ENCODE results near the gene ROBO3. TPM values are rescaled to one million over a fixed set of nuclear protein-coding genes. Genes with fewer than 3 reads are reported as not detected.

The ROBO3 gene
- total RNA-seq, 4 donors from 2014 or later = 5.0 to 10.8 (median 8.5) TPM

GRCh38 chr11:124876818-124877630 is 11.8 kb downstream of the ROBO3 start:
- peaks cover 18 to 30% (median 27%) of the 10 kb centered on the region in 4 donors for H3K4me1 ChIP-seq
- WGBS = 26% methylated on average over 29 of the region's 30 CpGs
- H3K27me3 ChIP-seq = peaks cover 0 to 30% (median 2%) of the 10 kb centered on the region in 4 donors
- peak overlapping the region; percentile 58 to 83 (median 72) for H3K4me3 ChIP-seq
- no peak for DNase-seq (ENCODE audit: extremely low spot score)
- intact Hi-C loops (cut with DNase I) = loop anchor here (5.0 kb wide), 1 partner anchor 75 kb away; the partner anchor contains the start of gene CCDC15
- TF ChIP-seq EP300 (IDR thresholded peaks at IDR 0.05) (no peak), POLR2A (IDR thresholded peaks at IDR 0.05; ENCODE audit: low read depth) (no peak), CTCF (IDR thresholded peaks at IDR 0.05) (no peak), POLR2AphosphoS5 (IDR thresholded peaks at IDR 0.05) (no peak)
- H3K36me3 ChIP-seq = no peaks in the 10 kb centered on the region
- peak overlapping the region; percentile 86 to 92 (median 90) for H3K27ac ChIP-seq (replicated peaks in 1 of 4)
- no peaks in the 10 kb centered on the region for H3K9me3 ChIP-seq

GRCh38 chr11:124877631-124877909 is 12.3 kb downstream of the ROBO3 start:
- H3K4me3 ChIP-seq = peak overlapping the region; percentile 58 to 83 (median 72)

GRCh38 chr11:124877910-124878758 is 12.9 kb downstream of the ROBO3 start:
- peak overlapping the region in 2 of 4 donors; percentile 92 for H3K27ac ChIP-seq (replicated peaks in 1 of 4)

More at GRCh38 chr11:124877631-124877909, 12.3 kb downstream of the ROBO3 start:
- DNase-seq (ENCODE audit: extremely low spot score) = no peak
- no peak for TF ChIP-seq POLR2AphosphoS5 (IDR thresholded peaks at IDR 0.05)
- TF ChIP-seq EP300 (IDR thresholded peaks at IDR 0.05) = no peak
- no peak for TF ChIP-seq POLR2A (IDR thresholded peaks at IDR 0.05; ENCODE audit: low read depth)
- no peak for TF ChIP-seq CTCF (IDR thresholded peaks at IDR 0.05)
- H3K27ac ChIP-seq (replicated peaks in 1 of 4) = peak overlapping the region; percentile 86 to 92 (median 90)
- intact Hi-C loops (cut with DNase I) = loop anchor here (5.0 kb wide), 1 partner anchor 75 kb away; the partner anchor contains the start of gene CCDC15
- 49% methylated on average over 10 of the region's 10 CpGs for WGBS
- no peaks in the 10 kb centered on the region for H3K9me3 ChIP-seq
- peaks cover 0 to 25% (median 0%) of the 10 kb centered on the region in 4 donors for H3K27me3 ChIP-seq
- peaks cover 21 to 34% (median 28%) of the 10 kb centered on the region in 4 donors for H3K4me1 ChIP-seq
- H3K36me3 ChIP-seq = no peaks in the 10 kb centered on the region

More at GRCh38 chr11:124877910-124878758, 12.9 kb downstream of the ROBO3 start:
- Histone ChIP-seq H3K9me3 (no peaks in the 10 kb centered on the region), H3K4me3 (peak overlapping the region in 2 of 4 donors; percentile 73 to 83), H3K4me1 (peaks cover 27 to 40% (median 30%) of the 10 kb centered on the region in 4 donors), H3K27me3 (peaks cover 0 to 19% (median 0%) of the 10 kb centered on the region in 4 donors), H3K36me3 (no peaks in the 10 kb centered on the region)
- no peak for DNase-seq (ENCODE audit: extremely low spot score)
- no peak for TF ChIP-seq POLR2AphosphoS5 (IDR thresholded peaks at IDR 0.05)
- no peak for TF ChIP-seq CTCF (IDR thresholded peaks at IDR 0.05)
- no peak for TF ChIP-seq POLR2A (IDR thresholded peaks at IDR 0.05; ENCODE audit: low read depth)
- no peak for TF ChIP-seq EP300 (IDR thresholded peaks at IDR 0.05)
- whole genome bisulfite sequencing = 69% methylated on average over 17 of the region's 17 CpGs
- intact Hi-C loops (cut with DNase I) = loop anchor here (5.0 kb wide), 1 partner anchor 74 kb away; the partner anchor contains the start of gene CCDC15
